ENCODE measurements around the gene DOCK2. TPM values are rescaled to one million over a fixed set of nuclear protein-coding genes. Genes with fewer than 3 reads are reported as not detected.

The DOCK2 gene
- total and polyA plus RNA-seq, 2 donors (not counting 1 experiment from before 2014, with no cell fraction given), result 1.1 to 8.9 TPM

GRCh38 chr5:169889572-169889971 lies 252.5 kb downstream of the DOCK2 start:
- no peak for DNase-seq (ENCODE audit: low read depth in 2 of 2)
- no peak overlapping the region for H3K4me3 ChIP-seq (replicated peaks in 1 of 4; ENCODE audit: control extremely low read depth in 1 of 4, insufficient read depth in 1 of 4, low read depth in 3 of 4, low read length in 4 of 4)
- H2AFZ ChIP-seq (ENCODE audit: low read length), result no peak overlapping the region
- no peak overlapping the region for H3K4me2 ChIP-seq (ENCODE audit: extremely low read depth, insufficient read depth, low read length)
- TF ChIP-seq EZH2 (IDR thresholded peaks at IDR 0.05; ENCODE audit: low read length, missing control alignments) (no peak), CTCF (conservative IDR thresholded peaks at IDR 0.05 in 1 of 2, IDR thresholded peaks at IDR 0.05 in 1 of 2; ENCODE audit: low read depth in 1 of 2, low read length in 2 of 2) (no peak)
- H3K9ac ChIP-seq (ENCODE audit: insufficient read depth, low read length), result no peak overlapping the region
- no peaks in the 10 kb centered on the region for H4K20me1 ChIP-seq (ENCODE audit: control insufficient read depth, extremely low read depth, insufficient read depth, low read length)
- no peaks in the 10 kb centered on the region for H3K27me3 ChIP-seq (ENCODE audit: control insufficient read depth, insufficient read depth, low read length)
- H3K27ac ChIP-seq (ENCODE audit: insufficient read depth, low read length), result no peak overlapping the region
- no peaks in the 10 kb centered on the region for H3K36me3 ChIP-seq (ENCODE audit: control insufficient read depth, insufficient read depth, low read length)
- H3K9me3 ChIP-seq (ENCODE audit: control insufficient read depth, insufficient read depth, low read depth, low read length), result no peaks in the 10 kb centered on the region
- H3K79me2 ChIP-seq (ENCODE audit: control insufficient read depth, insufficient read depth, low read length), result no peaks in the 10 kb centered on the region
- H3K4me1 ChIP-seq (ENCODE audit: control insufficient read depth, extremely low read depth, insufficient read depth, low read length), result no peaks in the 10 kb centered on the region

GRCh38 chr5:169893010-169893409 lies 255.9 kb downstream of the DOCK2 start:
- peak in 1 of 2 donors; percentile 27 for DNase-seq (ENCODE audit: low read depth in 2 of 2)
- Histone ChIP-seq H3K27me3 (ENCODE audit: control insufficient read depth, insufficient read depth, low read length) (no peaks in the 10 kb centered on the region), H3K4me2 (ENCODE audit: extremely low read depth, insufficient read depth, low read length) (no peak overlapping the region), H3K4me3 (replicated peaks in 1 of 4; ENCODE audit: control extremely low read depth in 1 of 4, insufficient read depth in 1 of 4, low read depth in 3 of 4, low read length in 4 of 4) (no peak overlapping the region), H3K9ac (ENCODE audit: insufficient read depth, low read length) (no peak overlapping the region), H2AFZ (ENCODE audit: low read length) (no peak overlapping the region), H3K36me3 (ENCODE audit: control insufficient read depth, insufficient read depth, low read length) (no peaks in the 10 kb centered on the region), H3K79me2 (ENCODE audit: control insufficient read depth, insufficient read depth, low read length) (no peaks in the 10 kb centered on the region), H3K9me3 (ENCODE audit: control insufficient read depth, insufficient read depth, low read depth, low read length) (no peaks in the 10 kb centered on the region), H3K4me1 (ENCODE audit: control insufficient read depth, extremely low read depth, insufficient read depth, low read length) (peaks cover 3% of the 10 kb centered on the region), H3K27ac (ENCODE audit: insufficient read depth, low read length) (no peak overlapping the region), H4K20me1 (ENCODE audit: control insufficient read depth, extremely low read depth, insufficient read depth, low read length) (no peaks in the 10 kb centered on the region)
- no peak for TF ChIP-seq CTCF (conservative IDR thresholded peaks at IDR 0.05 in 1 of 2, IDR thresholded peaks at IDR 0.05 in 1 of 2; ENCODE audit: low read depth in 1 of 2, low read length in 2 of 2)
- no peak for TF ChIP-seq EZH2 (IDR thresholded peaks at IDR 0.05; ENCODE audit: low read length, missing control alignments)

GRCh38 chr5:169893571-169893970 lies 256.5 kb downstream of the DOCK2 start:
- Histone ChIP-seq H3K4me3 (replicated peaks in 1 of 4; ENCODE audit: control extremely low read depth in 1 of 4, insufficient read depth in 1 of 4, low read depth in 3 of 4, low read length in 4 of 4) (no peak overlapping the region), H3K9ac (ENCODE audit: insufficient read depth, low read length) (no peak overlapping the region), H3K4me2 (ENCODE audit: extremely low read depth, insufficient read depth, low read length) (no peak overlapping the region), H3K79me2 (ENCODE audit: control insufficient read depth, insufficient read depth, low read length) (no peaks in the 10 kb centered on the region), H3K27me3 (ENCODE audit: control insufficient read depth, insufficient read depth, low read length) (no peaks in the 10 kb centered on the region), H3K27ac (ENCODE audit: insufficient read depth, low read length) (no peak overlapping the region), H3K4me1 (ENCODE audit: control insufficient read depth, extremely low read depth, insufficient read depth, low read length) (peaks cover 3% of the 10 kb centered on the region), H4K20me1 (ENCODE audit: control insufficient read depth, extremely low read depth, insufficient read depth, low read length) (no peaks in the 10 kb centered on the region), H2AFZ (ENCODE audit: low read length) (no peak overlapping the region), H3K9me3 (ENCODE audit: control insufficient read depth, insufficient read depth, low read depth, low read length) (no peaks in the 10 kb centered on the region), H3K36me3 (ENCODE audit: control insufficient read depth, insufficient read depth, low read length) (no peaks in the 10 kb centered on the region)
- TF ChIP-seq EZH2 (IDR thresholded peaks at IDR 0.05; ENCODE audit: low read length, missing control alignments) (no peak), CTCF (conservative IDR thresholded peaks at IDR 0.05 in 1 of 2, IDR thresholded peaks at IDR 0.05 in 1 of 2; ENCODE audit: low read depth in 1 of 2, low read length in 2 of 2) (no peak)
- DNase-seq (ENCODE audit: low read depth in 2 of 2), result peak in 1 of 2 donors; percentile 90

Measured in fibroblast of lung (primary cell).